HG03097 (cell line): Measurements from ENCODE around the gene TNNI2.
"Not testable (repeated sequence)": the region's sequence is repeated elsewhere in the genome, so short reads cannot be mapped to it uniquely, and the experiment has no call there.

Experiments
- ATAC-seq: cut with Tn5 transposase; IDR thresholded peaks from one replicate; pipeline ENCODE4 v1.9.1; 2021; ENCODE audit not compliant: unreplicated experiment, low FRiP score

Gene TNNI2

DNA sequence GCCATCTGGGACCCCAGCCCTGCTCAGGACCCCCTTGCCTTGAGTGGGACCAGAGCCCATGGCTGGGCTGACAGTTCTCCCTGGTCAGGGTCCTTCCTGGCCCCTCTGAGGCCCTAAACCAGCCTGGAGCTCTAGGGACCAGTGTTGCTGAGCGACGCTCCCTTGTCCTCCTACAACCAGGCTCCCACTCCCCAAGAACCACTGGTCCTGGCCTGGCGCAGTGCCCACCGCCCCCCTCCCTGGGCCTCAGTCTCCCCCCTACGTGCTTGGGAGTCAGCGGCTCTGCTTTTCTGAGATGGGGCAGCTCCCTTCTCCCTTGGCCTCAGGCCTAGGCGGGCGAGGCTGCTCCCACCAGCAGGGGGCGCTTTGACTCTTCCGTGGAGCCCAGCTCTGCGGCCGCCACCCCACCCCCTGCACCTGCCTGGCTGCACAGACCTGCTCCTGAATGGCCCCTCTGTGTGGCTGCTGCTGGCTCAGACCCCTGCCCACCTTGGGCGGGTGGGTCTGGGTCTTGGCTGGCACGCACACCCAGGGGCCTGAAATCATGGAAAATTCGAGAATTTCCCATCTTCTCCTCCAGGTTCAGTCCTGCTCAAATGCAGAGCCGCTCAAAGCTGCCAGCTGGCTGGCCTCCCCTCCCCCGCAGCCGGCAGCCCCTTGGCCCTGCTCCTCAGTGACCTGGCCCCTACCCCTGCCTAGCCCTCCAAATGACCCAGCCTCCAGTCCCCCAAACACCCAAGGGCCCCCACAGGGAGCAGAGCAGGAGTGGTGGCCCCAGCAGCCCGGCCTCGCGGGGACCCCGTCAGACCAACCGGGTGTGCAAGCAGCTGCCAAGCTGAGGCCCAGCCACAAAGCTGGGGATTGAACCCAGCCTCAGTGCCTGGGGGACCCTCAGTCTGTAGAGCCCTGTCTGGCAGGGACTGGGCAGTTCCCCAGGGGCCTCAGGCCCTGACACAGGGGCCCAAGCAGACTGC lies 43.8 kb downstream of the TNNI2 start:
- no peak for ATAC-seq

DNA sequence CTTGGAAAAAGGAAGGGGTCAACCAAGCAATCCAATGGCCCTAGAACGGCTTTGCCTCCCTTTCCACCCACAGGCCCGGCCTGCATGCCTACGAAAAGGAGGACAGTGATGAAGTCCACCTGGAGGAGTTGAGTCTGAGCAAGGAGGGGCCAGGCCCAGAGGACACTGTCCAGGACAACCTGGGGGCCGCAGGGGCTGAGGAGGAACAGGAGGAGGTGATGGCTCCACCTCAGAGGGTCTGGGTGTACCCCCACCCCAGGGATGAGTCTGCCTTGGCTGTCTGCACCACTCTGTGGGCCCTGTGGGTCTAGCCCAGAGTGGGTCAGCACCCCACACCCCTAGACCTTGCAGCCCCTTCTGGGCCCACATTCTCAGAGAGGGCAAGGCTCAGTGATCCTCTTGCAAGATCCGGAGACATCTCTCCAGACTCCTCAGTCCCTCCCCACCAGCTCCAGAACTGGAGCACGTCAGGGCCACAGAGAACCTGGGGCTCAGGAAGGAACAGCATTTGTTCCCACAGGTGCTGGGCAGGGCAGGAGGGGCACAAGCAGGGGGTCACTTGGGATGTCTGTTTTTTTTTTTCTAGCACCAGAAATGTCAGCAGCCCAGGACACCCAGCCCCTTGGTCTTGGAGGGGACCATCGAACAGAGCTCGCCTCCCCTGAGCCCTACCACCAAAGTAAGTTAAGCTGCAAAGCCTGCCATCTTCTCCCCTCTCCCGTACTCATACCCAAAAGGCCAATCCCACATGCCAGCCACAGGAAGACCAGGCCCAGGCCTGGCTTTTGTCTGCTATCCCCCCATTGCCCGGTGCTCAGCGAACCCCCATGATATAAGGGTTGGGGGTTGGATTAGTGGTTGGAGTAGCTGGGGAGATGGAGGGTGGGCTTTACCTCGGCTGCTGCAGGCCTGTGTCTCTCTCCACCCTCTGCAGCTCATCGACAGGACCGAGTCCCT lies 44.8 kb downstream of the TNNI2 start:
- no peak for ATAC-seq

DNA sequence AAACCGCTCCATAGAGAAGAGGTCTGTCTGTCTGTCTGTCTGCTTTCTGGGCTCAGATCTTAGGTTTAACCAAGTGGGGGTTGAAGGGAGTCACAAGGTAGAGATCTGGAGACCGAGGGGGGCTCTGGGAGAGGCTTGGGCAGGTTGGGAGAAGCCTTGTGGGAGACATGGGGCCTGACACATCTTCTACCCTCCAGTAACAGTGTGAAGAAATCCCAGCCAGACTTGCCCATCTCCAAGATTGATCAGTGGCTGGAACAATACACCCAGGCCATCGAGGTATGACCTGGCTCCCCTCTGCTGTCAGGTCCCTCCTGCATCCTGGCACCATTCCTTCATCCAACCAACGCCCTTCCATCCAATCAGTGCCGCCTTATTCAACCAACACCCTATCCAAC lies 45.5 kb downstream of the TNNI2 start:
- no peak for ATAC-seq

DNA sequence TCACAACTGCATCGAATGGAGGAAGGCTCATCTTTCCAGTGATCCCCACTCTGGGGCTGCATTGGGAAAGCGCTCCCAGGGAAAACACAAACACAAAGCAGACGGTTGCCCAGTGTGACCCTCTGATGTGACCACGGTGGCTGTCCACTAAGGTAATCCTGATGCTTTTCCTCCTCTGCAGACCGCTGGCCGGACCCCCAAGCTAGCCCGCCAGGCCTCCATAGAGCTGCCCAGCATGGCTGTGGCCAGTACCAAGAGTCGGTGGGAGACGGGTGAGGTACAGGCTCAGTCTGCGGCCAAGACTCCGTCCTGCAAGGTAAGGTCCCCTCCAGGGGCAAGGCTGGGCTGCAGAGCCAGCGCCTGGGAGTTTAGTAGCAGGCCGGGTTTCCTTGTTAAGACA lies 47.8 kb downstream of the TNNI2 start:
- ATAC-seq: not testable (repeated sequence)

DNA sequence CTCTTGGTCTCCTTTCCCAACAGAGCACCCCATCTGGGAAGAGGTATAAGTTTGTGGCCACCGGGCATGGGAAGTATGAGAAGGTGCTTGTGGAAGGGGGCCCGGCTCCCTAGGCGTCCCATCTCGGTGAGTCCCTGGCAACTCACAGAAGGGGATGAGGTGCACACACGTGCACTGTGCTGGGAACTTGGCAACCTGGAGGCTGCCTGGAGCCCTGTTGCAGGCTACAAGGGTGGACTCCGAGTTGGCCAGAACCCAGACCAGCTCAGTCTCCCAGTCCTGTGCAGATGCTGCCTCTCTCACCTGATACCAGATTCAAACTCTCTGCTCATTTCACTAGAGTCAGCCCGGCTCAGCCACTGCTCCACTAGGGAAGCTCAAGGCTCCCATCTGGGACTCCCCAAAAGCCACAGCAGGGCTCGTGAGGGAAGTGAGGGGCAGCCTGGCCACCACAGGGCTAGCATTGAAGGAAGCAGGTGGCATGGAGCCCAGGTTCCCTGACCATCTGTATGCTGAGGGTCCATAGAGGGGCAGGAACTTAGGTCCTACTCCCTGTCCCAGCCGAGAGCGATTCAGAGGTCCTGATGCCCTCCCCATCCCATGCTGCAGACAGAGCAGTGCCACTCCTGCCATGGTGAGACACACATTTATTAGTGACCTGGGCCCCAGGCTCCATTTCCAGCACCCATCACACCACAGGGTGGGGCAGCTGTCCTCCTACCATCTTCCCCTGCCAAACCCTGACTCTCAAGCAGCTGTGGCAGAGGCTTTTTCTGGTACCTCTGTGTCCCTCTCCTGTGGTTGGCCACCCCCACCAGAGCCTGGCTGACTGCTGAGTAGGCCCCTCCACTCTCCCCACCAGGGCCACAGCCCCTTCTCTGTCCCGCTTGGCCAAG lies 48.9 kb downstream of the TNNI2 start:
- ATAC-seq: no peak

DNA sequence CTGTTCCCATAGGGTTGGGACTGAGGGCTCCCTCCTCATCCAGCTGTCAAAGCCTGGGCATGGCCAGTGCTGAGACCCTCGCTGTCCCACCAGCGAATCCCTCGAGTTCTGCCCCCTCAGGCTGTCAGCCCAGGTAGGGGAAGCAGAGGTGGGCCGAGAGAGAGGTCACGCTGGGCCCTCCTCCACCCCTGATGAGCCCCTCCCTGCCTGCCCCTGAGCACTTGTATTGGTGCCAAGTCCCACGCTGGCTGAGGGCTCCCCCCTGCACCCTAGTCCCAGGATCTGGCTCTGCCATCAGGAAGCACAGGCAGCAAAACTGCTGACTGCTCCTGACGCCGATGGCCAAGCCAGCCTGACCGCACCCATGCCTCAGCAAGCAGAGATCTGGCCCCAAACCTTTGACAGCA lies 49.6 kb downstream of the TNNI2 start:
- ATAC-seq: no peak

DNA sequence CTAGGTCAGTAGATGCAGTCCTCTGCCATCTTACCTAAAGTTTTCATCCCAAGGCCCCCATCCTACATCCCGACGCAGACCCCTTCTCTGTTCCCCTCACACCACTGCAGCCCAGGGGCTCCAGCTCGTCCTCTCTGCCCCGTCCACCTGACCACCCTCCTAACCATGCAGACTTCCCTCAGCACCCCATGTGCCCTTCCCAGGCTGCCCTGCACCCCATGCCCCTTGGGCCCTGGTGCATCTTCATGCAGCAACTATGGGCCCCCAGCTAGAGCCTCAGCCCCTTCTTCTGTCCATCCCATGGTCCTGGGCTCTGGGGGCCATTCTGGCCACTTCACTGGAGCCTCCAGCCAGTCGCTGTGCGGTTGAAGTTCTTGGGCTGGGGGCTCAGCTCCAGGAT lies 50.0 kb downstream of the TNNI2 start:
- no peak for ATAC-seq

DNA sequence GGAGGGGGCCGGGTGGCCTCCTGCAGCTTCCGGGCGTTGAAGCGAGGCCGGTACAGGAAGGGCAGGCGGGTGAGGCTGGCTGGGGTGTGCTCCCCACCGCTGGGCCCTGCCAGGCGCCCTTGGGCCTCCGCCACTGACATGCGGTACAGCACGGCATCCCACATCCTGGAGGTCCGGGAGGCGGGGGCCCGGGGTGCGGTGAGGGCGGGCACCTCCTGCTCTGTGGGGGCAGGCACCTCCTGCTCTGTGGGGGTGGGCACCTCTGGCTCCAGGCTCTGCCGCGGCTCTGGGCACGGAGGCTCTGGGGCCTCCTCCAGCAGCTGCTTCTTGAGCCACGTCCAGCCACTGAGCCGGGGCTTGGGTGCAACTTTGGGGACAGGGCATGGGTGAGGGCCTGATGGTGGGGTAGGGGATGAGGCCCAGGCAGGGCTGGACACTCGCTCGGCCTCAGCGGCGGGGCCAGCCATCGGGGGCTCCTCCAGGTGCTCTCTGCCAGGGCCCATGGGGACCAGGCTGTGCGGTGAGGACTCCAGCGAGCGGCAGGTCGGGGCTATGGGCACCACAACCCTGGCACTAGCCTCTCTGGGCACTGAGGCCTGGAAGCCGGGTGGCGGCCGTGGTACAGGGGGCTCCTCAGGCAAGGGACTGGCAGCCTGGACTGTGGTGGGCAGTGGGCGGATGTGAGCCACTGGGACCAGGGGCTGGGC lies 50.6 kb downstream of the TNNI2 start:
- no peak for ATAC-seq

DNA sequence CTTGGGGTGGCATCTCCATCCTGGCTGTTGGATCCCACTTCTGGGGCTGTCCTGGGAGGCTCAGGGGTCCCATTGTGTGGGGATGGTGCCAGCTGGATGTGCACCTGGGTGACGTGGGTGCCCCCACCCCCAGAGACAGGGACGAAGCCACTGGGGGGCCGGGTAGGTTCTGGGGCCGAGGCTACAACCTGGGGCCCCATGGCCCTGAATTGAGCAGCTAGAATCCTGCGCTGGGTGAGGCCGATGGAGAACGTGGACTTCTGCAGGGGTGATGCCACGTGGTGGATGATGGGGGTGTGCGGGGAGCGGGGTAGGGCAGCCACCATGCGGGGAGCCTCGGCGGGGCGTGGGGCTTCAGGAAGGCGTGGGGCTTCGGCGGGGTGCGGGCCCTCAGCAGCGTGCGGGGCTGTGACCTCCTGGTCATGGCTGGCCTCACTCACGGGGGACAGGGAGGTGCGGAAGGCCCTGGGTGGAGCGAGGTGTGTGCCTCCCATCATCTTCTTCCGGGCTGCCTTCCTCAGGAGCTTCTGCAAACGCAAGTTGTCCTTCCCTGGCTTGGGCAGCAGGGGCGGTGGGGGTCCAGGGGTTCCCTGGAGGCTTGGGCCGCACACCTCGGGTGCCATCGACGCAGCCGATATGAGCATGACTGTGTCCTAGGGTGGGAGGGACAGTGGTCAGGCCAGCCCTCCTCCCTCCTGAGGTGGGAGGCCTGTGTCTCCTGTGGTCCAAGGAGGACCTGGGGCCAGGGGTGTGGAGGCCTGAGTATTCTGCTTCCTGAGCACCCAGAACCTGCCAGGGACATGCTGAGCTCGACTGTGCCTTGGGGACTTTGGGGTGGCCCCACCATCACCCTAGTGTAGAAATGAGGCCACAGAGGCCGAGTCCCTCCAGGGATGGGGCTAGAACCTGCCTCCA lies 51.4 kb downstream of the TNNI2 start:
- ATAC-seq: no peak
